Mesothelial cell of epicardium (in vitro differentiated cells): Measurements from ENCODE around the gene ASXL1. TPM values are rescaled to one million over a fixed set of nuclear protein-coding genes. Genes with fewer than 3 reads are reported as not detected.

Experiments
- DNase-seq, 2 experiments: peaks; one replicate each; pipeline ENCODE4 v3.0.0; 2021; ENCODE audit warnings: low spot score in 2 of 2; ENCODE audit not compliant: unreplicated experiment in 2 of 2
- H3K27ac Mint-ChIP-seq: 2 replicates; pipeline ENCODE4 v1.8.0; 2021; ENCODE audit warnings: mixed read lengths
- H3K27me3 Mint-ChIP-seq: 2 replicates; pipeline ENCODE4 v1.8.0; 2021; ENCODE audit warnings: low read depth, mixed read lengths
- H3K36me3 Mint-ChIP-seq: 2 replicates; pipeline ENCODE4 v1.8.0; 2021; ENCODE audit warnings: mixed read lengths
- H3K4me1 Mint-ChIP-seq: 2 replicates; pipeline ENCODE4 v1.8.0; 2021; ENCODE audit warnings: mixed read lengths
- H3K4me3 Mint-ChIP-seq: 2 replicates; pipeline ENCODE4 v1.8.0; 2021; ENCODE audit warnings: mild to moderate bottlenecking, moderate library complexity, mixed read lengths
- H3K9me3 Mint-ChIP-seq: 2 replicates; pipeline ENCODE4 v1.8.0; 2021; ENCODE audit warnings: mixed read lengths
- CTCF ChIP-seq: fragments of 200-600 bp; sonication (generic); IDR thresholded peaks from one replicate; pipeline ENCODE4 v1.5.0; 2021; ENCODE audit warnings: antibody characterized with exemption; ENCODE audit not compliant: unreplicated experiment
- total RNA-seq: library from RNA; stranded (reverse); gene quantifications from 3 replicates; pipeline ENCODE4 v1.2.1, GENCODE V29; 2021

The ASXL1 gene
- total RNA-seq, 1 donor from 2014 or later, result 182 TPM

DNA sequence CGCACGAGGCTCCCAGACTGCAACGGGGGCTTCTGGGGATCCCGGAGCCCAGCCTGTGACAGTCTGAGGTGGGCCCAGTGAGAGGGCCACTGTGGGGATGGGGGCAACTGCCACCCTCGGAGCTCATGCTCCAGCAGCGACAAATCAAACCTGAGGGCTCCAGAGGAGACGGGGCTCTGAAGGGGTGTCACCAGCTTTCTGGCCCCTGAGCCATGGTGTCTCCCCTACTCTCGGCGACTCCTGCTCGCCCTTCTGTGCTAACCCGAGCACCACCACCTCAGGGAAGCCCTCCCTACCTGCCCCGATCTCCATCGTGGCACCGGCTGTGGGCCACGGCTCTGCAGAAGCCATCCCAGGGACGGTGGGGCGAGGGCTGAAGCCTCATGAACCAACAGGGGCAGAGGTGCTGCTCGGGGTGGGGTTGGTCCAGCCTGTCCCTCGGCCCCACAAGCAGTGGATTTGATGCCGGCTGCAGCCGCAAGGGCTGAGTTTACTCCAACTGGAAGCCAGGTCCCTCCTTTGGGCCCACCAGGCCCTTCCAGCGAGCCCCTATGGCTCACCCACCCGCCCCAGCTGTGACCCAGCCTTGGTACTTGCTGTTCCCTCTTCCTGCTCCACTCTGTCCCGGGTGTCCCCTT is 102.7 kb downstream of the ASXL1 start:
- DNase-seq, result no peak
- H3K27ac Mint-ChIP-seq, result no peak overlapping the region
- no peaks in the 10 kb centered on the region for H3K27me3 Mint-ChIP-seq
- H3K9me3 Mint-ChIP-seq, result no peaks in the 10 kb centered on the region
- TF ChIP-seq CTCF, result no peak
- H3K36me3 Mint-ChIP-seq, result peaks cover 6% of the 10 kb centered on the region
- peaks cover 41% of the 10 kb centered on the region for H3K4me1 Mint-ChIP-seq
- H3K4me3 Mint-ChIP-seq, result no peak overlapping the region

GRCh38 chr20:32461836-32462600 is 103.9 kb downstream of the ASXL1 start:
- Mint-ChIP-seq H3K4me1 (peaks cover 35% of the 10 kb centered on the region), H3K9me3 (no peaks in the 10 kb centered on the region), H3K27ac (peak overlapping the region; percentile 56), H3K4me3 (no peak overlapping the region), H3K27me3 (no peaks in the 10 kb centered on the region), H3K36me3 (peaks cover 6% of the 10 kb centered on the region)
- DNase-seq, result no peak
- no peak for TF ChIP-seq CTCF

DNA sequence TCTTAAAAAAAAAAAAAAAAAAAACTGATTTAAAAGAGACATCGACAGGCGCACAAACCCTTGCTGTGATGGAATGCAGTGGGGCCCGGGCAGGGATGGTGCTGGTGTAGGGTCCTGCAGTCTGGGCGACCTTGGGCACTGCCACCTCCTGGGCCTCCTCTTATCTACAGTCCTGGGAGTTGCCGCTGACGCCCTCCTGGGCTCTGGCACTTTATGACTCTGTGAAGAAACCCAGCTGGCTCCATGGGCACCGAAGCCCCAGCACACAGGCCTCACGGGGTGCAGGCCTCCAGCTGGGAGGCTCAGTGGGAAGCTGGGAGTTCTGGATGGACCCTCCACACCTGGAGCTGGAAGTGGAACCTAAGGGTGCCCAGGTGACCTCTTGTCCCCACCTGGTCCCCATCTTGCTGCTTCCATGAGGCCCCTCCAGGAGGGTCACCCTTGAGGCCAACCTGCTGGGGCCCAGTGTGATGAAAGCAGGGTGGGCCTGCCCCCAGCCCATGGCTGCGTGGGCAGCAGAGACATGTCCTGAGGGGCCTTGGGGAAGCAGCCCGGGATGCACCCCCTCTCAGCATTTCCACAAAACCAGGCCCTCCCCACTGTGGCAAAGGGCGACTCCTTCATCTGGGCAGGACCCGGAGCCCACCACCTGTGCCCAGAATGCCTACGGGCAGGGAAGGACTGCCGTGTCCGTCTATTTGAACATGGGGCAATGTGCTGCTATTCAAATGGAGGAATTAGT is 104.9 kb downstream of the ASXL1 start:
- Mint-ChIP-seq H3K27me3 (no peaks in the 10 kb centered on the region), H3K4me3 (no peak overlapping the region), H3K9me3 (no peaks in the 10 kb centered on the region), H3K27ac (peak overlapping the region; percentile 79), H3K4me1 (peaks cover 29% of the 10 kb centered on the region), H3K36me3 (peaks cover 9% of the 10 kb centered on the region)
- TF ChIP-seq CTCF, result no peak
- no peak for DNase-seq

GRCh38 chr20:32463642-32464400 is 105.7 kb downstream of the ASXL1 start:
- no peak for TF ChIP-seq CTCF
- DNase-seq, result no peak
- no peaks in the 10 kb centered on the region for H3K27me3 Mint-ChIP-seq
- peak overlapping the region; percentile 79 for H3K27ac Mint-ChIP-seq
- H3K36me3 Mint-ChIP-seq, result peaks cover 9% of the 10 kb centered on the region
- H3K4me1 Mint-ChIP-seq, result peaks cover 22% of the 10 kb centered on the region
- H3K9me3 Mint-ChIP-seq, result no peaks in the 10 kb centered on the region
- H3K4me3 Mint-ChIP-seq, result no peak overlapping the region

DNA sequence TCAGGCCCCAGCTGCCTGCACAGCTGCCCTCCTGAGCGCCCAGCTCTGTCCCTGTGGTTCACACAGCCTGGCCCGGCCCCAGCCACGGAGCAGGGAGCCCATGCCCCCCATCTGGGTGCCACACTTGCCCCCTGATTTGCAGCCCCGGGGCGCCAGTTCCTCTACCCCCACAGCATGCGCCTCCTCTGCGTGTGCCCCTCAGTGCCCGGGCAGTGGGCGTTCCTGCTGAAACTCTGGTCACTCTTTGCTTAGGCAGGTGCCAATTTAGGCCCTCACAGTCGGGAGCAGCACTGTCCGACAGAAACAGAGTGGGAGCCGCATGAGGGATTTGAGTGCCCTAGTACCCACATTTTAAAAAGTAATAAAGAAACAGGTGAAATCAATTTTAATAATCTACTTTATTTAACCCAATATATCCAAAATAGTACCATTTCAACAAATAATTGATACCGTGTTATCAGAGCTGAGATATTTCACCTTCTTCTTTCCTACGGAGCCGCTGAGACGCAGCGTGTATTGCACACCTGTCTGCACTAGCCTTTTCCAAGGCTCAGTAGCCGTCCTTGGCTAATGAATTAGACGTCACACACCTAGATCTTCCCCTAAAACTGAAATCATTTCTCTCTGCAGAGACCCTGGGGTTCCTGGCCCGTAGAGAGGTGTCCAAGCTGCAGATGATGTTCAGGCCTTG is 106.4 kb downstream of the ASXL1 start:
- peak overlapping the region; percentile 73 for H3K27ac Mint-ChIP-seq
- DNase-seq, result no peak
- TF ChIP-seq CTCF, result no peak
- H3K4me1 Mint-ChIP-seq, result peaks cover 22% of the 10 kb centered on the region
- no peaks in the 10 kb centered on the region for H3K9me3 Mint-ChIP-seq
- H3K36me3 Mint-ChIP-seq, result peaks cover 9% of the 10 kb centered on the region
- H3K27me3 Mint-ChIP-seq, result no peaks in the 10 kb centered on the region
- no peak overlapping the region for H3K4me3 Mint-ChIP-seq
